HG03064 (cell line): Measurements from ENCODE around the gene ADCYAP1.

ENCODE experiments used
- ATAC-seq: cut with Tn5 transposase; IDR thresholded peaks from one replicate; pipeline ENCODE4 v1.9.1; 2021; ENCODE audit warnings: low read depth; ENCODE audit not compliant: unreplicated experiment

Gene ADCYAP1

GRCh38 chr18:908758-909724 lies 4.4 kb downstream of the ADCYAP1 start:
- no peak for ATAC-seq

- ATAC-seq: no peak
Observed at GRCh38 chr18:910247-910646, 5.6 kb downstream of the ADCYAP1 start.

- no peak for ATAC-seq
Observed at GRCh38 chr18:911025-911424, 6.4 kb downstream of the ADCYAP1 start.

- ATAC-seq: no peak
Observed at GRCh38 chr18:911486-911885, 6.8 kb downstream of the ADCYAP1 start.

GRCh38 chr18:916562-916961 lies 11.9 kb downstream of the ADCYAP1 start:
- ATAC-seq: no peak

GRCh38 chr18:919078-919477 lies 14.4 kb downstream of the ADCYAP1 start:
- no peak for ATAC-seq

- no peak for ATAC-seq
Observed at GRCh38 chr18:923144-923866, 18.6 kb downstream of the ADCYAP1 start.

- ATAC-seq: no peak
Observed at GRCh38 chr18:924987-925386, 20.3 kb downstream of the ADCYAP1 start.

- ATAC-seq: no peak
Observed at GRCh38 chr18:926946-927345, 22.3 kb downstream of the ADCYAP1 start.

GRCh38 chr18:933082-933481 lies 28.4 kb downstream of the ADCYAP1 start:
- no peak for ATAC-seq

GRCh38 chr18:934518-935133 lies 30.0 kb downstream of the ADCYAP1 start:
- ATAC-seq: no peak

- no peak for ATAC-seq
Observed at GRCh38 chr18:936941-937340, 32.3 kb downstream of the ADCYAP1 start.

- no peak for ATAC-seq
Observed at GRCh38 chr18:939166-939565, 34.5 kb downstream of the ADCYAP1 start.

- ATAC-seq: no peak
Observed at GRCh38 chr18:939958-940357, 35.3 kb downstream of the ADCYAP1 start.

- no peak for ATAC-seq
Observed at GRCh38 chr18:941331-941730, 36.7 kb downstream of the ADCYAP1 start.

- ATAC-seq: no peak
Observed at GRCh38 chr18:944440-944839, 39.8 kb downstream of the ADCYAP1 start.

GRCh38 chr18:949724-950631 lies 45.3 kb downstream of the ADCYAP1 start:
- ATAC-seq: no peak

GRCh38 chr18:950882-951495 lies 46.3 kb downstream of the ADCYAP1 start:
- ATAC-seq: no peak

- no peak for ATAC-seq
Observed at GRCh38 chr18:955384-956066, 50.9 kb downstream of the ADCYAP1 start.
